ENCODE results near the gene RNF4. TPM values are rescaled to one million over a fixed set of nuclear protein-coding genes. Genes with fewer than 3 reads are reported as not detected.

RNF4 gene
- total RNA-seq, 1 donor from 2014 or later: 26.0 TPM

- H3K4me1 ChIP-seq: peaks cover 81% of the 10 kb centered on the region
- intact Hi-C loops (cut with micrococcal nuclease): no loop called here
- H3K4me3 ChIP-seq: no peak overlapping the region
- H3K36me3 ChIP-seq: peaks cover 7% of the 10 kb centered on the region
- no peak overlapping the region for H3K27ac ChIP-seq (replicated peaks)
- no peaks in the 10 kb centered on the region for H3K9me3 ChIP-seq (replicated peaks)
- DNase-seq: no peak
- no peaks in the 10 kb centered on the region for H3K27me3 ChIP-seq (ENCODE audit: low read depth)
- TF ChIP-seq CTCF (IDR thresholded peaks at IDR 0.05; ENCODE audit: borderline replicate concordance): no peak
Observed at GRCh38 chr4:2478229-2478628, 9.3 kb downstream of the RNF4 start.

- H3K4me3 ChIP-seq: no peak overlapping the region
- no peak for TF ChIP-seq CTCF (IDR thresholded peaks at IDR 0.05; ENCODE audit: borderline replicate concordance)
- H3K9me3 ChIP-seq (replicated peaks): no peaks in the 10 kb centered on the region
- peak overlapping the region; percentile 83 for H3K27ac ChIP-seq (replicated peaks)
- H3K4me1 ChIP-seq: peaks cover 99% of the 10 kb centered on the region
- H3K27me3 ChIP-seq (ENCODE audit: low read depth): no peaks in the 10 kb centered on the region
- DNase-seq: no peak
- no peaks in the 10 kb centered on the region for H3K36me3 ChIP-seq
- intact Hi-C loops (cut with micrococcal nuclease): no loop called here
Observed at GRCh38 chr4:2480649-2481048, 11.7 kb downstream of the RNF4 start.

- no peak for TF ChIP-seq CTCF (IDR thresholded peaks at IDR 0.05; ENCODE audit: borderline replicate concordance)
- no peaks in the 10 kb centered on the region for H3K9me3 ChIP-seq (replicated peaks)
- peaks cover 99% of the 10 kb centered on the region for H3K4me1 ChIP-seq
- intact Hi-C loops (cut with micrococcal nuclease): no loop called here
- H3K4me3 ChIP-seq: peak overlapping the region; percentile 19
- DNase-seq: no peak
- H3K27ac ChIP-seq (replicated peaks): peak overlapping the region; percentile 83
- no peaks in the 10 kb centered on the region for H3K27me3 ChIP-seq (ENCODE audit: low read depth)
- no peaks in the 10 kb centered on the region for H3K36me3 ChIP-seq
Observed at GRCh38 chr4:2482192-2482591, 13.3 kb downstream of the RNF4 start.

- peak; percentile 58 for DNase-seq
- intact Hi-C loops (cut with micrococcal nuclease): no loop called here
- H3K9me3 ChIP-seq (replicated peaks): no peaks in the 10 kb centered on the region
- H3K4me1 ChIP-seq: peaks cover 99% of the 10 kb centered on the region
- peak overlapping the region; percentile 19 for H3K4me3 ChIP-seq
- peak overlapping the region; percentile 83 for H3K27ac ChIP-seq (replicated peaks)
- no peak for TF ChIP-seq CTCF (IDR thresholded peaks at IDR 0.05; ENCODE audit: borderline replicate concordance)
- H3K36me3 ChIP-seq: no peaks in the 10 kb centered on the region
- H3K27me3 ChIP-seq (ENCODE audit: low read depth): no peaks in the 10 kb centered on the region
Observed at GRCh38 chr4:2482693-2483092, 13.8 kb downstream of the RNF4 start.

- no peak for TF ChIP-seq CTCF (IDR thresholded peaks at IDR 0.05; ENCODE audit: borderline replicate concordance)
- Histone ChIP-seq H3K9me3 (replicated peaks) (no peaks in the 10 kb centered on the region), H3K4me3 (peak overlapping the region; percentile 13), H3K27ac (replicated peaks) (peak overlapping the region; percentile 83), H3K36me3 (no peaks in the 10 kb centered on the region), H3K4me1 (peaks cover 99% of the 10 kb centered on the region), H3K27me3 (ENCODE audit: low read depth) (no peaks in the 10 kb centered on the region)
- DNase-seq: no peak
- intact Hi-C loops (cut with micrococcal nuclease): no loop called here
Observed at GRCh38 chr4:2483237-2483636, 14.3 kb downstream of the RNF4 start.

- Histone ChIP-seq H3K4me3 (no peak overlapping the region), H3K4me1 (peaks cover 99% of the 10 kb centered on the region), H3K27me3 (ENCODE audit: low read depth) (no peaks in the 10 kb centered on the region), H3K9me3 (replicated peaks) (no peaks in the 10 kb centered on the region), H3K36me3 (no peaks in the 10 kb centered on the region), H3K27ac (replicated peaks) (peak overlapping the region; percentile 78)
- intact Hi-C loops (cut with micrococcal nuclease): no loop called here
- no peak for TF ChIP-seq CTCF (IDR thresholded peaks at IDR 0.05; ENCODE audit: borderline replicate concordance)
- DNase-seq: no peak
Observed at GRCh38 chr4:2484185-2484584, 15.3 kb downstream of the RNF4 start.
